ENCODE measurements around the gene COMMD1. TPM values are rescaled to one million over a fixed set of nuclear protein-coding genes. Genes with fewer than 3 reads are reported as not detected.
A peak's percentile ranks its signal among the peaks of the same experiment; 100 is the strongest.

The COMMD1 gene
- polyA plus RNA-seq, 2 of the 4 experiments (the other 2 are of a cell fraction): 54.1 to 57.3 TPM

- TF ChIP-seq NFE2L2 (conservative IDR thresholded peaks at IDR 0.05; ENCODE audit: low read length): no peak
These were observed 245.3 kb downstream of the COMMD1 start (continued) for GRCh38 chr2:62150597-62151305.

DNA sequence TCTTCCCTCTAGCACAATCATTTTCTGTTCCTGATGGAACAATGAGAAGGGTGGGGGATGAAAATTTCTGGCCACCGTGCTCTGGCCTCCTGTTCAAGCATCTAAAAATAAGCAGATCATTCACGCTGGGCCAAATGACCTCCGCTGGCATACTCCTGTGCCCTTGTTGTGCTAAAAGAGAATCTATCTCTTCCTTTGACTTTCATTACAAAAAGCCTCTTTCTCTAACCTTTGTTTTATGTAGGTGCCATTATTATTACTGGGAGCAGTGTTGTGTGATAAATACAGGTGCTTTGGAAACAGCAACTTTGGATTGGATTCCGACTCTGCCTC is 245.8 kb downstream of the COMMD1 start:
- Histone ChIP-seq H3K9me3 (no peaks in the 10 kb centered on the region), H3K27ac (no peak overlapping the region), H3K4me1 (peaks cover 27% of the 10 kb centered on the region; the same call in 2 of the 3 replicates), H3K4me3 (no peak overlapping the region), H3K4me2 (no peak overlapping the region)
- 95% methylated on average over 4 of the region's 4 CpGs for WGBS (ENCODE audit: missing lambda C conversion rate)
- CTCF ChIA-PET: interaction anchor here (0.9 kb wide), 1 partner anchor 17 kb away, joined by 3 read pairs; no protein-coding TSS in a partner anchor
- FAIRE-seq: no peak
- POLR2A ChIA-PET: no interaction called here
- TF ChIP-seq RNF2 (IDR thresholded peaks at IDR 0.05; ENCODE audit: borderline replicate concordance, low read depth): no peak
- TF ChIP-seq FOSB (CRISPR knock-in tag; IDR thresholded peaks at IDR 0.05): no peak
- no peak for TF ChIP-seq RCOR1 (IDR thresholded peaks at IDR 0.05; ENCODE audit: low read depth, low read length)
- TF ChIP-seq SREBF2 (IDR thresholded peaks at IDR 0.05): no peak
- no peak for TF ChIP-seq MAZ (IDR thresholded peaks at IDR 0.05; ENCODE audit: borderline replicate concordance, low read depth, low read length)
- no peak for TF ChIP-seq ZFP36 (IDR thresholded peaks at IDR 0.05; ENCODE audit: borderline replicate concordance, partially characterized antibody)
- TF ChIP-seq JUNB (IDR thresholded peaks at IDR 0.05): no peak
- no peak for TF ChIP-seq RAD21 (conservative IDR thresholded peaks at IDR 0.05 in 1 of 2, IDR thresholded peaks at IDR 0.05 in 1 of 2)
- TF ChIP-seq HEYL (CRISPR knock-in tag; IDR thresholded peaks at IDR 0.05): no peak
- no peak for TF ChIP-seq NPAS2 (CRISPR knock-in tag; IDR thresholded peaks at IDR 0.05; ENCODE audit: borderline replicate concordance)
- no peak for TF ChIP-seq FOSL2 (IDR thresholded peaks at IDR 0.05)
- no peak for TF ChIP-seq FOSL2 (CRISPR knock-in tag; IDR thresholded peaks at IDR 0.05)
- TF ChIP-seq EHMT2 (IDR thresholded peaks at IDR 0.05; ENCODE audit: low read depth): no peak
- TF ChIP-seq KDM5A (IDR thresholded peaks at IDR 0.05): no peak
- TF ChIP-seq EP300 (IDR thresholded peaks at IDR 0.05): no peak
- no peak for TF ChIP-seq HDAC2 (IDR thresholded peaks at IDR 0.05)
- no peak for TF ChIP-seq KDM1A (IDR thresholded peaks at IDR 0.05; ENCODE audit: low read depth)
- no peak for ATAC-seq
- DNase-seq (ENCODE audit: low read depth in 1 of 2, low spot score in 1 of 2): no peak

GRCh38 chr2:62152000-62152399 is 246.5 kb downstream of the COMMD1 start:
- ChIA-PET CTCF (interaction anchor here (0.9 kb wide), 1 partner anchor 16 kb away, joined by 3 read pairs; no protein-coding TSS in a partner anchor), POLR2A (interaction anchor here (0.7 kb wide), 1 partner anchor 973 kb away, joined by 5 read pairs; no protein-coding TSS in a partner anchor)
- Histone ChIP-seq H3K4me3 (no peak overlapping the region), H3K4me1 (peaks cover 27% of the 10 kb centered on the region; the same call in 2 of the 3 replicates), H3K9me3 (no peaks in the 10 kb centered on the region), H3K27ac (no peak overlapping the region), H3K4me2 (no peak overlapping the region)
- 42% methylated on average over 3 of the region's 3 CpGs for WGBS (ENCODE audit: missing lambda C conversion rate)
- TF ChIP-seq NFE2L2 (conservative IDR thresholded peaks at IDR 0.05; ENCODE audit: low read length) (no peak), ESRRA (IDR thresholded peaks at IDR 0.05; ENCODE audit: borderline replicate concordance, low read length) (no peak), NR3C1 (IDR thresholded peaks at IDR 0.05) (no peak), CEBPB (IDR thresholded peaks at IDR 0.05) (no peak), TP53 (CRISPR knock-in tag; IDR thresholded peaks at IDR 0.05) (no peak)
- TF ChIP-seq, protein P1, sequence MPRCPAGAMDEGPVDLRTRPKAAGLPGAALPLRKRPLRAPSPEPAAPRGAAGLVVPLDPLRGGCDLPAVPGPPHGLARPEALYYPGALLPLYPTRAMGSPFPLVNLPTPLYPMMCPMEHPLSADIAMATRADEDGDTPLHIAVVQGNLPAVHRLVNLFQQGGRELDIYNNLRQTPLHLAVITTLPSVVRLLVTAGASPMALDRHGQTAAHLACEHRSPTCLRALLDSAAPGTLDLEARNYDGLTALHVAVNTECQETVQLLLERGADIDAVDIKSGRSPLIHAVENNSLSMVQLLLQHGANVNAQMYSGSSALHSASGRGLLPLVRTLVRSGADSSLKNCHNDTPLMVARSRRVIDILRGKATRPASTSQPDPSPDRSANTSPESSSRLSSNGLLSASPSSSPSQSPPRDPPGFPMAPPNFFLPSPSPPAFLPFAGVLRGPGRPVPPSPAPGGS (IDR thresholded peaks at IDR 0.05): no peak
- DNase-seq (ENCODE audit: low read depth in 1 of 2, low spot score in 1 of 2): peak in 1 of 2 experiments; percentile 64
- peak; percentile 58 to 76; a peak in 3 of 6 replicates for ATAC-seq
- no peak for FAIRE-seq
